IMR-90 (cell line): ENCODE results near the gene PYGM.

Experiments used
- CEBPB ChIP-seq: IDR thresholded peaks from 2 replicates; pipeline ENCODE4 v1.6.1; 2012; ENCODE audit warnings: low read depth, low read length, improper control_type of control experiment
- CTCF ChIP-seq: conservative IDR thresholded peaks from 2 replicates; pipeline ENCODE4 v1.5.1; 2012; ENCODE audit warnings: mild to moderate bottlenecking, low read depth, low read length, improper control_type of control experiment
- ELK1 ChIP-seq: fragments of 150-350 bp; IDR thresholded peaks from 2 replicates; pipeline ENCODE4 v1.6.1; 2016; ENCODE audit warnings: low read depth, mild to moderate bottlenecking, low read length, moderate library complexity, borderline replicate concordance
- MAFK ChIP-seq: IDR thresholded peaks from 2 replicates; pipeline ENCODE4 v1.6.1; 2012; ENCODE audit warnings: low read depth, low read length, improper control_type of control experiment
- POLR2A ChIP-seq: IDR thresholded peaks from 2 replicates; pipeline ENCODE4 v1.6.1; 2012; ENCODE audit warnings: mild to moderate bottlenecking, low read depth, low read length
- RAD21 ChIP-seq: IDR thresholded peaks from 2 replicates; pipeline ENCODE4 v1.6.1; 2012; ENCODE audit warnings: low read length, improper control_type of control experiment

- TF ChIP-seq POLR2A, result no peak
- no peak for TF ChIP-seq RAD21
- no peak for TF ChIP-seq CTCF
- no peak for TF ChIP-seq MAFK
- no peak for TF ChIP-seq ELK1
- TF ChIP-seq CEBPB, result no peak
These were observed 62.0 kb downstream of the PYGM start for GRCh38 chr11:64697663-64698375.
